ENCODE measurements around the gene FN1. TPM values are rescaled to one million over a fixed set of nuclear protein-coding genes. Genes with fewer than 3 reads are reported as not detected.

FN1 gene
- polyA plus RNA-seq, 1 of the 3 experiments (the other 2 are of a cell fraction), result 1,671 TPM

DNA sequence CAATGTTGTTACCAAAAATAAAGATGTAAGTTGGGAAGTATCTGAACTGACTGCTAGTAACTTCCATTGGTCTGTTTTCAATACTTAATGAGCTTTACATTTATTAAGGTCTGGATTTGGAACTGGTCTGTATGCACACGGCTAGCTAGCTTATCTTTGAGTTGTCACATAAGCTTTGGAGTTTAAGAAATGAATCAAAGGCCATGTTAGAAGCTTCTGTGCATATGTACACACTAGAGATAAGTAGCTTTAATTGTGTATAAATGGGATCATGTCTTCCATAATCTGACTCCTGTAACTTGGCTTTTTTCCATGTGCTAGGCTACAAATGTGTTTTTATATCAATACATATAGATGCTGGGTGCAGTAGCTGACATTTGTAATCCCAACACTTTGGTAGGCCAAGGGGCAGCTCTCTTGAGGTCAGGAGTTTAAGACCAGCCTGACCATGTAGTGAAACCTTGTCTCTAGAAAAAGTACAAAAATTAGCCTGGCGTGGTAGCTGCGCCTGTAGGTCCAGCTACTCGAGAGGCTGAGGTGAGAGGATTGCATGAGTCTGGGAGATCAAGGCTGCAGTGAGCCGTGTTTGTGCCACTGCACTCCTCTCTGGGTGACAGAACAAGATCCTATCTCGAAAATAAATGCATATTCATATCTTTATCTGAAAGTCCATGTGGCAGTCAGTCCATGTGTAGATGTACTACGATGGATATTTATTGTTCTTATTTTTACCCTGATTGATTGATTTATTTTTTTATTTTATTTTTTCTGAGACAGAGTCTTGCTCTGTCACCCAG, 96.8 kb downstream of the FN1 start:
- Histone ChIP-seq H3F3A (replicated peaks; ENCODE audit: insufficient read depth) (no peaks in the 10 kb centered on the region), H3K4me1 (ENCODE audit: control insufficient read depth in 1 of 2, insufficient read depth in 2 of 2, low read depth in 1 of 2, low read length in 1 of 2) (no peaks in the 10 kb centered on the region; a peak in 2 of 4 replicates), H2AFZ (ENCODE audit: low read depth) (no peak overlapping the region), H3K9me3 (no peaks in the 10 kb centered on the region), H3K9me2 (no peaks in the 10 kb centered on the region; the same call in 1 of the 2 replicates), H3K79me2 (ENCODE audit: insufficient read depth) (0 out of 2 replicates have a peak, but pooled peaks cover 4% of the 10 kb centered on the region), H3K9ac (no peak overlapping the region), H3K4me3 (ENCODE audit: low read depth in 2 of 2, low read length in 1 of 2) (no peak overlapping the region), H3K4me2 (no peak overlapping the region), H3K27ac (ENCODE audit: low read depth in 2 of 2, low read length in 1 of 2) (peak overlapping the region in 1 of 2 experiments; percentile 75; a peak in 2 of 4 replicates), H4K20me1 (ENCODE audit: insufficient read depth) (no peaks in the 10 kb centered on the region), H3K36me3 (replicated peaks in 1 of 2; ENCODE audit: control insufficient read depth in 1 of 2, insufficient read depth in 2 of 2, low read length in 1 of 2) (peaks cover 80 to 85% of the 10 kb centered on the region in 2 experiments), H3K27me3 (ENCODE audit: insufficient read depth) (no peaks in the 10 kb centered on the region)
- peak; percentile 53 for DNase-seq
- ChIA-PET CTCF (no interaction called here), POLR2A (interaction anchor here (1.3 kb wide), 1 partner anchor 27 kb away, joined by 4 read pairs; the partner anchor contains the start of gene ATIC)
- TF ChIP-seq EP300 (IDR thresholded peaks at IDR 0.05; ENCODE audit: borderline replicate concordance in 1 of 2, low read depth in 1 of 2, low read length in 1 of 2) (peak in 1 of 2 experiments; percentile 73; a peak in 2 of 4 replicates), FOXJ3 (CRISPR knock-in tag; IDR thresholded peaks at IDR 0.05) (peak; percentile 59; the same call in 1 of the 2 replicates), GATA2 (CRISPR knock-in tag; IDR thresholded peaks at IDR 0.05) (peak; percentile 82), POLR2AphosphoS5 (IDR thresholded peaks at IDR 0.05; ENCODE audit: low read depth, low read length) (no peak), CHD2 (IDR thresholded peaks at IDR 0.05; ENCODE audit: low read length, partially characterized antibody) (peak; percentile 11), RCOR1 (IDR thresholded peaks at IDR 0.05; ENCODE audit: low read length) (peak; percentile 52; the same call in 1 of the 2 replicates), NRF1 (IDR thresholded peaks at IDR 0.05; ENCODE audit: low read depth, low read length) (no peak)
- TF ChIP-seq, protein P1, sequence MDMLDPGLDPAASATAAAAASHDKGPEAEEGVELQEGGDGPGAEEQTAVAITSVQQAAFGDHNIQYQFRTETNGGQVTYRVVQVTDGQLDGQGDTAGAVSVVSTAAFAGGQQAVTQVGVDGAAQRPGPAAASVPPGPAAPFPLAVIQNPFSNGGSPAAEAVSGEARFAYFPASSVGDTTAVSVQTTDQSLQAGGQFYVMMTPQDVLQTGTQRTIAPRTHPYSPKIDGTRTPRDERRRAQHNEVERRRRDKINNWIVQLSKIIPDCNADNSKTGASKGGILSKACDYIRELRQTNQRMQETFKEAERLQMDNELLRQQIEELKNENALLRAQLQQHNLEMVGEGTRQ (IDR thresholded peaks at IDR 0.05; ENCODE audit: borderline replicate concordance, low read depth, low read length), result no peak
- TF ChIP-seq, protein P2, sequence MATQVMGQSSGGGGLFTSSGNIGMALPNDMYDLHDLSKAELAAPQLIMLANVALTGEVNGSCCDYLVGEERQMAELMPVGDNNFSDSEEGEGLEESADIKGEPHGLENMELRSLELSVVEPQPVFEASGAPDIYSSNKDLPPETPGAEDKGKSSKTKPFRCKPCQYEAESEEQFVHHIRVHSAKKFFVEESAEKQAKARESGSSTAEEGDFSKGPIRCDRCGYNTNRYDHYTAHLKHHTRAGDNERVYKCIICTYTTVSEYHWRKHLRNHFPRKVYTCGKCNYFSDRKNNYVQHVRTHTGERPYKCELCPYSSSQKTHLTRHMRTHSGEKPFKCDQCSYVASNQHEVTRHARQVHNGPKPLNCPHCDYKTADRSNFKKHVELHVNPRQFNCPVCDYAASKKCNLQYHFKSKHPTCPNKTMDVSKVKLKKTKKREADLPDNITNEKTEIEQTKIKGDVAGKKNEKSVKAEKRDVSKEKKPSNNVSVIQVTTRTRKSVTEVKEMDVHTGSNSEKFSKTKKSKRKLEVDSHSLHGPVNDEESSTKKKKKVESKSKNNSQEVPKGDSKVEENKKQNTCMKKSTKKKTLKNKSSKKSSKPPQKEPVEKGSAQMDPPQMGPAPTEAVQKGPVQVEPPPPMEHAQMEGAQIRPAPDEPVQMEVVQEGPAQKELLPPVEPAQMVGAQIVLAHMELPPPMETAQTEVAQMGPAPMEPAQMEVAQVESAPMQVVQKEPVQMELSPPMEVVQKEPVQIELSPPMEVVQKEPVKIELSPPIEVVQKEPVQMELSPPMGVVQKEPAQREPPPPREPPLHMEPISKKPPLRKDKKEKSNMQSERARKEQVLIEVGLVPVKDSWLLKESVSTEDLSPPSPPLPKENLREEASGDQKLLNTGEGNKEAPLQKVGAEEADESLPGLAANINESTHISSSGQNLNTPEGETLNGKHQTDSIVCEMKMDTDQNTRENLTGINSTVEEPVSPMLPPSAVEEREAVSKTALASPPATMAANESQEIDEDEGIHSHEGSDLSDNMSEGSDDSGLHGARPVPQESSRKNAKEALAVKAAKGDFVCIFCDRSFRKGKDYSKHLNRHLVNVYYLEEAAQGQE (IDR thresholded peaks at IDR 0.05; ENCODE audit: low read depth, low read length), result no peak
- WGBS (ENCODE audit: low lambda C conversion rate), result 86% methylated on average over 7 of the region's 7 CpGs

Data from SK-N-SH (cell line).